GM19328 (cell line): ENCODE data around the gene CGREF1.
"Not testable (repeated sequence)": the region's sequence is repeated elsewhere in the genome, so short reads cannot be mapped to it uniquely, and the experiment has no call there.

ENCODE experiments used
- ATAC-seq: cut with Tn5 transposase; IDR thresholded peaks from one replicate; pipeline ENCODE4 v1.9.1; 2021; ENCODE audit warnings: mild to moderate bottlenecking, moderate library complexity; ENCODE audit not compliant: unreplicated experiment

The CGREF1 gene

DNA sequence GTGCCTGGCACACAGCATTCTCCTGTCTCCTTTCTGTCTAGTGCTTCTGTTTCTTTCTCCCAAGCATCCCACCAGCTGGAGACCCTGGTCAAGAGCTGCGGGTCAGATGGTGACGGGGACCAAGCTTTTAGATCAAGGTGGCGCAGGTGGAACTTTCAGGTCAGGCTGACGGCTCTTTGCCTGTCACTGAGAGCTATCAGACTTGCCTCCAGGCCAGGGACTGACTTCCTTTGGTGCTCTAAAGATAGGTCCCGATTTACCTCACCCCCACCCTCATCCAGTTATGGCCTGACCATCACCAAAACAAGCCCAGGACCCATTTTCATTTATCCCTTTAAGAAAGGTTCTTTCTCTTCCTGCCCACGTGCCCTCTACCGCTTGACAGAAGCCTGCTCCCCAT lies 41.7 kb downstream of the CGREF1 start:
- no peak for ATAC-seq

DNA sequence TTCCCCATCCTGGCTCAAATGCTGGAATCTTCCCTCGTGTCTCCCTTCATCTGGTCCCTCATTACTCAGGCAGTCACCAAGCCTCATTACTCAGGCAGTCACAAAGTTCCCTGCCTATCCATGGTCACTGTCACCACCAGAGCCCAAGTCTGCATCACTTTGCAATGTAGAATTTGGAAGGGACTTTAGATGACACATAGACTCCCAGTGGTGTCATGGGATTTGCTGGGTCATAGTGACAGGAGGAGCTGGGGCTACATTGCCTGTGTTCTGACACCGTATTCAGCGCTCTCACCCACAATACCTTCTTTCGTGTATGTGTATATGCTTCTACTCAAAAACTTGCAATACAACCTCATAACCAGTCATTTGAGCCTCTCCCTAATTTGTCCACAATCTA lies 42.6 kb downstream of the CGREF1 start:
- no peak for ATAC-seq

DNA sequence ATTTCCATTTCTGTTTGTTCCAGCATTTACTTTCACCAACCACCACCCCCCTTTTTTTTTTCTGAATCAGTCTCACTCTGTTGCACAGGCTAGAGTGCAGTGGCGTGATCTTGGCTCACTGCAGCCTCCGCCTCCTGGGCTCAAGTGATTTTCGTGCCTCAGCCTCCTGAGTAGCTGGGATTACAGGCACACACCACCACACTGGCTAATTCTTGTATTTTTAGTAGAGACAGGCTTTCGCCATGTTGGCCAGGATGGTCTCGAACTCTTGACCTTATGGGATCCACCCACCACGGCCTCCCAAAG lies 43.4 kb downstream of the CGREF1 start:
- not testable (repeated sequence) for ATAC-seq

- ATAC-seq: no peak
Measured at GRCh38 chr2:27074738-27075565, 44.0 kb downstream of the CGREF1 start.

DNA sequence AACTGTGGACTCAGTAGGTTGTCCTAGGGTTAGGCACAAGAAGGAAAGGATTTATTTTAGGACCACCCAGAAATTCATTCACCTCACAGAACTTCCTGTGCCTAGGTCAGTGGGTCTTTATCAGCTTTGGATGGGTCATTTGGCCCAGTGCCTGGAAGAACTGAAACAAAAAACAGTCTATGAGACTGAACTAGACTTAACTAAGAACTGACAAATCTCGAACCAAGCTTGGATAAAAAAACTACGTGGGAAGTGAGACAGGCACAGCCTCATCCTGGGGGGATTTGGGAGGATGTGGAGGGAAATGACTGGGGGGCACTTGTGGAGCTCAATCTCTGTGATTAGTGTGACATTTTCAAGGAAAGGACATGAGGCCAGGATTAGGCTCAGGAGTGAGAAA lies 45.1 kb downstream of the CGREF1 start:
- no peak for ATAC-seq

GRCh38 chr2:27072920-27073319 lies 46.0 kb downstream of the CGREF1 start:
- ATAC-seq: no peak

- ATAC-seq: no peak
Measured at GRCh38 chr2:27071990-27072830, 46.7 kb downstream of the CGREF1 start.

- peak; percentile 85 for ATAC-seq
Measured at GRCh38 chr2:27071277-27071989, 47.5 kb downstream of the CGREF1 start, which contains the start of gene OST4. Gene OST4 (minus strand): TSS chr2:27071654.

- no peak for ATAC-seq
Measured at GRCh38 chr2:27070653-27071276, 48.2 kb downstream of the CGREF1 start.

GRCh38 chr2:27069961-27070618 lies 48.8 kb downstream of the CGREF1 start:
- ATAC-seq: no peak

GRCh38 chr2:27069436-27069835 lies 49.5 kb downstream of the CGREF1 start:
- no peak for ATAC-seq

DNA sequence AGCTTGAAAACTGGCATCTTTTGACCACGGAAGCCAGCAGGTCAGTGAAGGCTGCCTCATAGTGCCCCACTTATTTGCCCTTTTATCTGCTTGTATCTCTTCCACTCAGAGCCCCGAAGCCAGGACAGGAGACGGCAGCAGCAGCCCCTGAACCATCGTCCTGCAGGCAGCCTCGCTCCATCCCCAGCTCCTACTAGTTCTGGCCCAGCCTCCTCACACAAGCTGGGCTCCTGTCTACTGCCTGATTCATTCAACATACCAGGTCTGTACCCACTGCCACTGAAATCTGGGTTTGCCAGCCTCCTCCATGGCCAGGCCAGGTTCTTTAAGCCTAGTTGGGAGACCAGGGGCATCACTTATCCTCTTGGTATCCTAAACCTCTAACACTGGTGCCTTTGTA lies 51.5 kb downstream of the CGREF1 start:
- ATAC-seq: no peak

GRCh38 chr2:27065128-27065527 lies 53.8 kb downstream of the CGREF1 start:
- ATAC-seq: no peak

DNA sequence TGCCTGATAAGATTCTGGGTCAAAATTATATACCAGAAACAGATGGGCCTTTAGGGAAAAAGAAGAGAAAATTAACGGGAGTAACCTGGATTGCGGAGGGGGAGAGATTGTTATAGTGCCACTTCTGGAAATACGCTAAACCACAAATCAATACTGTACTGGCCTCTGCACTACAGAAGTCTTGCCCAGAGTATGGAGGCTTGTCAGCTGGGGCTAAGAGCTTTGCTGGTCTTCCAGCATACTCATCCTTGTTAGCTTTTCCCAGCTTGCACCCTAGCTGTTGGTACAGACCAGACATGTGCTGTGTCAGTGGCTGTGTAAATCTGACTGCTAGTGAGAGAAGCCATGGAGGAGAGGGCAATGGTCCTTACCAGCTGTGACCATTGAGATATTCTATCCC lies 58.6 kb downstream of the CGREF1 start:
- no peak for ATAC-seq

DNA sequence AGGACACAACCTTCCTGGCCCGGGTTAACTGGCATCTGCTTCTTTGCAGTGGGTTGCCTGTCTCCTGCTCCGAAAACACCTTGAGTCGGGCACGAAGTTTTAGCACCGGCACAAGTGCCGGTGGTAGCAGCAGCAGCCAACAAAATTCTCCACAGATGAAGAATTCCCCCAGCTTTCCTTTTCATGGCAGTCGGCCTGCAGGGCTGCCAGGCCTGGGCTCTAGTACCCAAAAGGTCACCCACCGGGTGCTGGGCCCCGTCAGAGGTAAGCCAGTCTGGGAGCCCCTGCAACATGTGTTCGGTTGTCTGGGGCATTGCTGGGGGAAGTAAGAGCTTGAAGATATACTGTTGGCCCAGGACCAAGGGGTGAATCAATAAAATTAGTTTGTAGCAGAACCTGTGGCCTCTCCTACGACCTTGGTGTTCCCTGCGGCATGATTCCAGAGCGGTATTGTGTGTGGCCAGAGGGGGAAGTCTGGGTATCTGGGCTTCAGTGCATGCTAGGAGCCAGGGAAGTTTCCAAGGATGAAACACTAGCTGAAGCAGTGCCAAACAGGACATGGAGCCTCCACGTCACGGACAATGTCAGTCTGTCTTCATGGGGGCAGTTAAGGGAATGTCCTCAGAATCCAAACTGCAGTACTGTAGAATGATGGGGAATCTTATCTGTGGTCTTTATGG lies 59.6 kb downstream of the CGREF1 start:
- no peak for ATAC-seq

DNA sequence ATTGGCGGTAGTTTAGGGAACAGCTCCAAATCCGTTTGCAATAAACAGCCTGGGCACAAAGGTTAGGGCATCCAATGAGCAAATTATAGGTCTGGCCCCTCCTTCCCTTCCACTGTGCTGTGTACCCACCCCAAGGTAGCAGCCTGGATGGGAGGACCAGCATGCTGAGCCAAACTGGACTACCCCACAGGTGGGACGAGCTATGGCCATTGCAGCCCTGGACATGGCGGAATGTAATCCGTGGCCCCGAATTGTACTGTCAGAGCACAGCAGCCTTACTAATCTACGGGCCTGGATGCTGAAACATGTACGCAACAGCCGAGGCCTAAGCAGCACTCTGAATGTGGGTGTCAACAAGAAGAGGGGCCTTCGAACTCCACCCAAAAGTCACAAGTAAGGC lies 60.7 kb downstream of the CGREF1 start:
- ATAC-seq: no peak

GRCh38 chr2:27057184-27057583 lies 61.7 kb downstream of the CGREF1 start:
- no peak for ATAC-seq

DNA sequence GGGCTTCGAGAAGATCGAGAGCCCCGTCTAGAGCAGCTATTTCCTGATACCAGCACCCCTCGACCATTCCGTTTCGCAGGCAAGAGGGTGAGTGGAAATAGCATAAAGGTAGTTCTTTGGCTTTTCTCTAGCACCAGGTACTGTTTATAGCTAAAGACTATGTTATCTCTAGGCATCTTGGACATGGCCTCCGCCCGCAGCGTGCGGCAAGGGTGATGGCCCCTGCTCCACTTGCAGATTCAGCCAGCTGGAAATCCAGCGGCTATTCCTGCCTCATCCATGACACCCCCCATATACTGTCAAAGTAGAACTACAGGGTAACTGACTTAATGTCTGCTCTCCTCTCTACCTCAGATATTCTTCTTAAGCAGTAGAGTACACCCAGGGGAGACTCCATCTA lies 64.2 kb downstream of the CGREF1 start:
- no peak for ATAC-seq

DNA sequence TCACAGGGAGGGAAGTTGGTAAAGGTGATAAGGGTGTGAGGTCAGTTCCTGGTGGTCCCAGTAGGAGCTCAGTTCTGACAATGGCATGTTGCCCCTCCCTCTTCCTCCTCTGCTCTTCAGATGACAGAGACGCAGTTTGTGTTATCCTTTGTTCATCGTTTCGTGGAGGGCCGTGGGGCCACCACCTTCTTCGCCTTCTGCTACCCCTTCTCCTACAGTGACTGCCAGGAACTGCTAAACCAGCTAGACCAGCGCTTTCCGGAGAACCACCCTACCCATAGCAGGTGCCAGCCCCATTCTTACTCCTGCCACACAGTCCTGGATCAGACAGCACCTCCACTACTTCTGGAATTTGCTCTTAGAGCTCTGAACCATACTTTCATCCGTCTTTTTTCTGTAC lies 65.2 kb downstream of the CGREF1 start:
- no peak for ATAC-seq

DNA sequence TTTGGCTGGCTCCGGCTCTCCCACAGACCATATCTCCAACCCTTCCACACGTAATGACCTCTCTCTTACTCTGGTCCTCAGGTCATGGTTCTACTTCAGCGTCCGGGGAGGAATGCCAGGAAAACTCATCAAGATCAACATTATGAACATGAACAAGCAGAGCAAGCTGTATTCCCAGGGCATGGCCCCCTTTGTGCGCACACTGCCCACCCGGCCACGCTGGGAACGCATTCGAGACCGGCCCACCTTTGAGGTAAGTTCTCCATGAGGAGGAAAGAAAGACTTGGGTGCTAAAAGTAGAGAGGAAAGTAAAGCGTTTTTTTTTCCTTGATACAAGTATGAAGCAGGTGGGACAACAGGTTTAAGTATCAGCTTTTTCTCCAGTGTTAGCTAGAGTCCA lies 65.6 kb downstream of the CGREF1 start:
- ATAC-seq: no peak
